Middle frontal gyrus (tissue), 1 donor: Measurements from ENCODE around the gene PAIP1.
A peak's percentile ranks its signal among the peaks of the same experiment; 100 is the strongest.
"Not testable (repeated sequence)": the region's sequence is repeated elsewhere in the genome, so short reads cannot be mapped to it uniquely, and the experiment has no call there.

ENCODE experiments used
- DNase-seq: peaks from one replicate; pipeline ENCODE4 v3.0.0-alpha.2; 2015; ENCODE audit warnings: low spot score; ENCODE audit errors: extremely low spot score

PAIP1 gene

DNA sequence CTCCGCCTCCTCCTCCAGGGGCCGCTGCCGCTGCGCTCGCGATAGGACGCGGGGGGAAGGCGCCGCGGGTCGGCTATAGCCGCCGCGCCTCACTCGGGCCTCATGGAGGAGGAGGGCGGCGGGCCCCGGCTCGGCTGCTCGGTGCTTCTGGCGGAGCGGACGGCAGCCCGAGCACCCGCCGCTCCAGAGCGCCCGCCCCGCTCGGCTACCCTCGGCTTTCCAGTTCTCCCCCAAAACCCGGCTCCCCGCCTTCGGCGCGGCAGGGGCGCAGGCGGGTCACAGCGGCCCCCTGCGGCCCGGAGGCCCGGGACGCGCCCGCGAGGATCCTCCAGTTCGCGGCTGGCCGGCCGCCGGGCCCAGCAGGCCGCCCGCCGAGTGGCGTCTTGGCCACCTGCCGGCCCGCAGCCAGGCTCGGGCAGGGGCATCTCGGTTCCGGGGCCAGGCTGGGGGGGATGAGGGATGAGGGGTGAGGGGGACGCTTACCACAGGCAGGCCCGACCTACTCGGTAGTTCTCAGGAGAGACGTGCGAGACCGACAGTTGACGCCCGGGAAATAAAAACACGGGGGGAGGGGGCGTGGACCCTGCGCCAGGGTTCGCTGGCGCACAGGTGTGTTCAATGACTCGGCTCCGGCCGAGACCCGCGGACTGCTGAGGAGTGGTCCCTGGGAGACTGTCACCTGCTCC lies at the start of gene PAIP1:
TSS of gene PAIP1 (minus strand) at position 221 of the 686 bp plus-strand sequence. CDS start 231 bp downstream, outside the sequence.
- DNase-seq: peak; percentile 56

- no peak for DNase-seq
Observed at GRCh38 chr5:43606351-43606750, 49.5 kb upstream of the PAIP1 start.

- DNase-seq: no peak
Observed at GRCh38 chr5:43604699-43605098, 47.8 kb upstream of the PAIP1 start.

DNA sequence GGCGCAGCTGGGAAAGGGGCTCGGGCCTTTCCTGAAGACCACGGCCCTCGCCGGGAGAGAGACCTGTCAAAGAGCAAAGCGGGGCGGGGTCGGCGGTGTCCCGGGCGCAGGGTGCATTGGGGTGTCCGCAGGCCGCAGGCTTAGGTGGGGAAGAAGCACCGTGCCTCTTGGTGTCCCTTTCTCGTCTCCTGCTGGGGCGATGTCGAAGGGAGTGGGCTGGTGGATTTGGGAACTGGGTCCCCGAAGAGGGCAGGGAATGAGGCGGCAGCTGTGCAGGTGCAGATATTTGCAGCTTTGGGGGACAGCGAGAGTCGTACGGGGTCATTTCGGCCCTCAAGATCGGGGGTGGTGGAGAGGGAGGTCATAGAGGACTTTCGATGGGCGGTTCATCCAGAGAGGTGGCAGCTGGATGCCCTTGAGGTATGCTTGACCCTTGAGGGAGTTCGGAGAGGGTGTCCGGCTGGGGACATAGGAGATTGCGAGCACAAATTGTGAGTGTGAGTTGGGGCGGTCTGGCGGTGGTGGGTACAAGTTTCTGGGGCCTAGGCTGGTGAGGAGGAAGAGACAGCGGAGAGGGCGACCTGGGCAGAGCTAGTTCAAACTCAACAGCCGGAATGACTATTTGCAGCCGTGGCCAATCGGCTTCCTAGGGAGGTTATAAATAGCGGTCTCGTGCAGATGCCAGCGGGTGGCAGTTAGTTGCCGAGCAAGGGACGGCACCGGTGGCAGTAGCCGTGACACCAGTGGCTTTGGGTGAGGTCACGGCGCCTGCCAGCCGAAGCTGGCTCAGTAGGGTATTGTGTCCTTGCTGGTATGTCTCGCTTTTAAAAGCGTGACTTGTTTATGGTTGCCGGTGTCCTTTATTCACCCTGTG lies 46.7 kb upstream of the PAIP1 start:
- DNase-seq: peak; percentile 33

- peak; percentile 47 for DNase-seq
Observed at GRCh38 chr5:43602461-43603343, 45.8 kb upstream of the PAIP1 start, which contains the start of gene NNT. TSS of gene NNT (plus strand) at chr5:43603180. CDS start at chr5:43609196, 6,016 bp downstream.

DNA sequence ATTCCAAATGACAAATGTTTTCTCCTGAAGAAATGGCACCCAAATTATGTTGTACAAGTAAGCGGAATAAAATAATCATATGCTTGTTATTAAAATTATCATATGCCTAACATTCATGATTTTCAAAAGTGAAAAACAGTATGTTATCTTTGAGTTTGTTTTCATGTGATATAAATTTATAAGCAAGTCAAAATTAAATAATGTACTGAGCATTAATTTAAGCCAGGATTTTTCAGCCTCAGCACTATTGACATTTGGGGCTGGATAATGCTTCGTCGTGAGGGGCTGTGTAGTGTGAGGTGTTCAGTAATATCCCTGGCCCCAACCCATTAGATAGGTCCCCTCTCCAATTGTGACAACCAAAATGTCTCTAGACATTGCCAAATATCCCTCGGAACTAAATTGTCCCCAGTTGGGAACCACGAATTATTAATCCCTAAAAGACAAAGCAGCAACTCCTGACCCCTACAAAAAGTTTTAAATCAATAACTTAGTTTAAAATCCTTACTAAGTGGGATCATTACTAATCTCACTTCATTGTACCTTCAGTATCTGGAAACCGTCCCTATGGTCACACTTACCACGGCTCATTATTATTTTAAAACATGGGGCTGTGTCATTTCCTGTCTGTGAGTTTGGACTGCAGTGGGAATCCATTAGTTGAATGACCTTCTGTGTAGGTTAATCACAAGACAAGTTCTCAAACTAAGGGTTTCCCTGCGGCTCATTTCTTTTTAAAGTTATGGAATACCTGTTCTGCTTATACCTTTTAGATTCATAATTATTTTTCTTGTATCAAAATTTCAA lies 44.8 kb upstream of the PAIP1 start:
- DNase-seq: no peak

DNA sequence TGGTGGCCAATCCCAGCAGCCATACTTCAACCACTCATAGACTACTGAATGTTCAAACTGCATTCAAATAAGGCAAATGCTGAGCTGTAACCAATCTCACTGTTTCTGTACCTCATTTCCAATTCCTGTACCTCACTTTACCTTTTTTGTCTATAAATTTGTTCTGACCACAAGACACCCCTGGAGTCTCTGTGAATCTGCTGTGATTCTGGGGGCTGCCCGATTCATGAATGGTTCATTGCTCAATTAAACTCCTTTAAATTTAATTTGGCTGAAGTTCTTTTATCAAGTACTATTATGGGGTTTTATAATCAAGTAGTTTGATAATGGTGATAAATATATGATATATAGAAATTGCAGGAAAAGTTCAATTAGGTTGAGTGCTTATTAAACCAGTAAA lies 42.0 kb upstream of the PAIP1 start:
- DNase-seq: not testable (repeated sequence)

DNA sequence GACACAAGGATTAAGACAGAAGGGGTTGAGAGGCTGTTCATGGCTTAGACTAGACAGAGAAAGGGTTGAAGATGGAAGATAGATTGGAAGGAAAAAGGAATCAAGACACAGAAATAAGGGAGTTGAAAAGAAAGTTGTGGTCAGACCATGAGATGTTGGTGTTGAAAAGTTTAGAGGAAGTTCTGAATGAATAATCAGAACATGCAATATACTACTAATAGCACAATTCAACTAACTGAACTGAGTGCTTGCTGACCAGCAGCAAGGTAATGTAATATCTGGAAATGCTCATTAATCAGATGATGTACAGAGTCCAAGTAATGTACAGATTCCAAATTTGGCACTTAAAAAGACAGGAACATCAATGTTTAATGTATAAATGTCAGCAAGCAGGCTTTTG lies 35.5 kb upstream of the PAIP1 start:
- DNase-seq: no peak

DNA sequence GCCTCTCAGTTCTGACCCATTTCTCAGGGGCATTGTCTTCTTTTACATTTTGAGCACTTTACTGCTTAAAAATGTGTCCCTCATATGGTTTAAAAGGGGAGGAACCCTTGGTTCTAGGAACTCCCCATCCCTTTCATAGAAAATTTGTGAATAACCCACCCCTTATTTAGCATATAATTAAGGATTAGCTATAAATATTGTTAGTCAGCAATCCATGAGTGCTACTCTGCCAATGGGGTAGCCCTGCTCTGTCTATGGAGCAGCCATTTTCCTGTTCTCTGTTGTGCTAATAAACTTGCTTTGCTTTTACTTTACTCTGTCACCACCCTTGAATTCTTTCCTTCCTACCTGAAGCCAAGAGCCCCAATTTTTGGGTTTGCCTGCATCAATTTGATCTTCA lies 33.8 kb upstream of the PAIP1 start:
- no peak for DNase-seq

GRCh38 chr5:43589310-43589709 lies 32.4 kb upstream of the PAIP1 start:
- DNase-seq: no peak

DNA sequence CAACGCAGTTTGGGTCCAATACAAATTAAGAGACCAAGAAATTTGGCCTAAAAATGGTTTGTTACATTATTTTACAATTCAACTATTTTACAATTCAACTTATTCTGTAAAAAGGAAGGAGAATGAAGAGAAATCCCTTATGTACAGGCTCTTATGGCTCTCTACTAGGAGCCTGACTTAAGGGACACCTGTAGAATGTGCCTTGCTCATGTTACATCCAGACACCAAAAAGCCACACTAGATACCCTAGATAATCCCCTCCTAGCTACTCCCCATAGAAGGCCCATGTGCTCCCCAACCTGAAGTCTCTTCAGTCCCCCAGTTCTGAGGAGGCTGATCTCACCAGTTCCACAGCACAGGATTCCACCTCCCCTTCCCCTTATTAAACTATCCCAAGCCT lies 32.0 kb upstream of the PAIP1 start:
- DNase-seq: no peak

DNA sequence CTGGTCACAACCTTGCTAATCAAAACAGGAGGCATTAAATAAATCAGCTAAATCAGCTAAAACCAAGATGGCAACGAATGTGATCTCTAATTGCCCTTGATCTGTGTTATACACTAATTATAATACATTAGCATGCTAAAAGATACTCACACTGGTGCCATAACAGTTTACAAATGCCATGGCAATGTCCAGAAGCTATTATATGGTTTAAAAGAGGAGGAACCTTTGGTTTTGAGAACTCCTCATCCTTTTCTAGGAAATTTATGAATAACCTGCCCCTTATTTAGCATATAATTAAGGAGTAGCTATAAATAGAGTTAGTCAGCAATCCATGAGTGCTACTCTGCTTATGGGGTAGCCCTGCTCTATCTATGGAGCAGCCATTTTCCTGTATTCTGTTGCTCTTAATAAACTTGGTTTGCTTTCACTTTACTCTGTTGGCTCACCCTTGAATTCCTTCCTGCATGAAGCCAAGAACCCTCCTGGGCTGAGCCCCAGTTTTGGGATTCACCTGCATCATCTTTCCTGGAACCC lies 27.4 kb upstream of the PAIP1 start:
- no peak for DNase-seq

- no peak for DNase-seq
Observed at GRCh38 chr5:43583724-43584123, 26.8 kb upstream of the PAIP1 start.

DNA sequence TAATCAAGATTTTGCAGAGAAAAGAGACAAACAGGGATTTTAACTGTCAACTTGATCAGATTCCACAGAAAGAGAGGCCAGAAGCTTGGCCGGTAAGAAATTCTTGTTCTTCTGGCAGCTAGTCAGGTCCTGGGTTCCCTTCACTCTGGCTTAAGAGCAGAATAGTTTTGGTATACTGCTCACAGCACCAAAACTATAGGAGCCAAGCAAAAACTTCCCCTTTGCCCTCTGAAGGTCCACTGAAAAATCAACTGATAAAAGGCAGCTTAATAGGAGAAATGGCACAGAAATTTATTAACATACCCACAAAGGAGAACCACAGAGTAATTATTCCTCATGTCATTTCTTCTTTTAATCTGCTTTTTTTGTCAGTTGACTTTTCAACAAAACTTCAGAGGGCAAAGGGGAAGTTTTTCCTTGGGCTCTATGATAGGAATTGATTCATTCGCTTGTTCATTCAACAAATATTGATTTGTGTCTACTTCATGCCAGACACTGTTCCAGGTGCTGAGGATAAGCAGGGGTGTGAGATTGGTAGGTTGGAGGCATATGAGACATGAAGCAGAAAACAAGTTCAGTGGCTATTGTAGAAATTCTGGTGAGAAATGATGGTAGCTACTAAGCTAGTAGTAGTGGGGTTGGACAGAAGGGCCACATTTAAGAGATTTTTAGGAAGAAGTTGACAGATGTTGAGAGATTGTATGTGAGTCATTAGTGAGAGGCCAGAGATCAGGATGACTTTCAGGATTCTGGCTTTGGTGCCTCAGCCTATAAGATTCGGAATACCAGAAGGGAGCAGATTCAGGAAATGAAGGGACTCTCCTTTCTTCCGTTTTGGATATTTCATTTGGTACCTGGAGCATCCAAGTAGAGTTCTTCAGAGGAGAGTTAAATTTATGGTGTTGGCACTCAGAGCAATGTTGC lies 25.5 kb upstream of the PAIP1 start:
- no peak for DNase-seq

- DNase-seq: no peak
Observed at GRCh38 chr5:43581398-43581797, 24.5 kb upstream of the PAIP1 start.

GRCh38 chr5:43580402-43581210 lies 23.7 kb upstream of the PAIP1 start:
- not testable (repeated sequence) for DNase-seq

DNA sequence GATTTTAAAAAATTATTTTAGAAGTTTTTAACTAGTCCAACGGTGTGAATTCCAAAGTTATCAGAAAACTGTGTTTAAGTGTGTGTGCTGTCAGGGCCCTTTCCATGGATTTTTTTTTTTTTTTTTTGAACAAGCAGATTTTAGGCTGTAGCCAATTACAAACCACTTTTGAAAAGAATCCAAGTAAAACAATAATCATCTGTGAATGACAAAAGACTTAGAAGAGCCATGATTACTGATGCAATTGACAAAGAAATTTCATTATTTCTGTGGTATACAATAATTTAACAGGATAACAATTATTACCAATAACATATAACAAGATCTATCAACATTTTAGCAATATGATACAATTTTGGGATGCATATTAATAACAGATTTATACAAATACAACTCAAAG lies 16.2 kb upstream of the PAIP1 start:
- DNase-seq: no peak

GRCh38 chr5:43572357-43572756 lies 15.5 kb upstream of the PAIP1 start:
- DNase-seq: no peak

DNA sequence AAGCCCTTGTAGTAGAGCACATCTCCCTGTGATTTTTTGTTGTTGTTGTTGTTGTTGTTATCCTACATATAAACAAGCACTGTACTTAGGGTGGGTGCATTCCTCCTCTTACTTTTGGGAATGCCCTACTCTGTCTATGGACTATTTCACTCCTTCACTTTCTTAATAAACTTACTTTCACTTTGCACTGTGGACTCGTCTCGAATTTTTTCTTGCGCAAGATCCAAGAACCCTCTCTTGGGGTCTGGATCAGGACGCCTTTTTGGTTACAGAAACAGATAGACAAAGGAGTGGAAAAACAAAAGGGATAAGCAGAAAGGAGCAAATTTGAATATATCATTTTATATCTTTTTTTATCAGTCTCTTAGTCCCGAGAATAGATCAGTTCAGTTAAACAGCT lies 14.4 kb upstream of the PAIP1 start:
- no peak for DNase-seq
